Skeletal muscle tissue (tissue), 4 donors: ENCODE measurements around the gene DZANK1. TPM values are rescaled to one million over a fixed set of nuclear protein-coding genes. Genes with fewer than 3 reads are reported as not detected.

Experiments used
- H3K27ac ChIP-seq: one replicate; pipeline ENCODE4 v1.7.0; 2013; ENCODE audit warnings: mild to moderate bottlenecking, low read depth, low read length, inconsistent platforms
- H3K27me3 ChIP-seq, 3 donors: one replicate each; pipeline ENCODE4 v1.7.0; 2013; ENCODE audit warnings: low read length in 3 of 3; ENCODE audit not compliant: control insufficient read depth in 3 of 3, insufficient read depth in 3 of 3
- H3K36me3 ChIP-seq, 3 donors: one replicate each; pipeline ENCODE4 v1.7.0; 2013; ENCODE audit warnings: low read length in 3 of 3; ENCODE audit not compliant: control insufficient read depth in 3 of 3, insufficient read depth in 3 of 3
- H3K4me1 ChIP-seq, 3 donors: one replicate each; pipeline ENCODE4 v1.7.0; 2013; ENCODE audit warnings: low read length in 3 of 3, mild to moderate bottlenecking in 3 of 3; ENCODE audit not compliant: control insufficient read depth in 3 of 3, insufficient read depth in 3 of 3
- H3K4me3 ChIP-seq, 3 donors: one replicate each; pipeline ENCODE4 v1.7.0; 2013; ENCODE audit warnings: low read length in 3 of 3
- H3K9ac ChIP-seq, 3 donors: one replicate each; pipeline ENCODE4 v1.7.0; 2013; ENCODE audit warnings: low read length in 3 of 3, mild to moderate bottlenecking in 3 of 3, moderate library complexity in 2 of 3, low read depth in 1 of 3
- H3K9me3 ChIP-seq, 3 donors: one replicate each; pipeline ENCODE4 v1.7.0; 2013; ENCODE audit warnings: low read length in 3 of 3; ENCODE audit not compliant: control insufficient read depth in 3 of 3
- total RNA-seq: library from RNA; depleted of rRNA; stranded (reverse); fragments of >200 nt; gene quantifications from one replicate; pipeline ENCODE4 v1.2.3, GENCODE V29; 2014
- donor health status: Osteomylitis.

The DZANK1 gene
- total RNA-seq, 1 donor from 2014 or later, result 1.0 TPM

DNA sequence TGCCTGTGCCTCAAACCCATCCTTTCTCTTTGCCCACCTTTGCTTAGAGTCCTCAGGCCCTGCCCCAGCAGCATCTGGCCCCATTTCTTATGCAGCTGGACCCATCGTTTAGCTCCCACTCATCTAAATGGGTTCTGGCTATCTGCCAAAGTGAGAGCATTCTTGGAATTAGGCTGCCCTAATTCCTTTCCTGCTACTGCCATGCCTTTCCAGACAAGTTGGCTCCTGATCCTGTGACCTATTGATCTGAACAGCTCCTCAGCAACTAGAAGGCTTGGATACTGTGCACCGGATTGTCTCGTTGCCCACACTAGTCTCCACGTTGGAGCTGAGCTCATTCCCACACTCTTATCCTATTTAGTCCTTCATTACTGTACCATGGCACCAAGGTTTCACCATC, 22.9 kb downstream of the DZANK1 start:
- no peak overlapping the region for H3K9ac ChIP-seq
- peaks cover 0 to 2% (median 0%) of the 10 kb centered on the region in 3 donors for H3K4me1 ChIP-seq
- H3K36me3 ChIP-seq, result no peaks in the 10 kb centered on the region
- H3K27ac ChIP-seq, result no peak overlapping the region
- no peaks in the 10 kb centered on the region for H3K27me3 ChIP-seq
- no peak overlapping the region for H3K4me3 ChIP-seq
- no peaks in the 10 kb centered on the region for H3K9me3 ChIP-seq

DNA sequence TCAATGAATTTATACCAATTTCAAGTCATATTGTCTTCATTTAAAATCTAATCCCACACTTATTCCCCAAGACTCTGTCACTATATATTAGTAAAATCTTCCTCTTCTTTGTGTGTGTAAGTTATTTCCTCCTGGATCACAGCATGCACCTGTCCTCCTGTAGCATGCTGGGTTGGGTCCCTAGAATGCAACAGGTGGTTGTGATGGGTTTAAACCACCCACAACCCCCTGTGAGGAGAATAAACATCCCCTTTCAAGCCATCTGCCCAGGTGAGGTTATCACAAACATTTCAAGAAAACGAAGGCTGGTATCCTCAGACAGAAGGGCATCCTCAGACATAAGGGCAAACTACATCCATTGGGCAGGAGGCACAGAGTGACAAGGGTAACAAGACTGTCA, 26.4 kb downstream of the DZANK1 start:
- Histone ChIP-seq H3K27ac (no peak overlapping the region), H3K36me3 (no peaks in the 10 kb centered on the region)

DNA sequence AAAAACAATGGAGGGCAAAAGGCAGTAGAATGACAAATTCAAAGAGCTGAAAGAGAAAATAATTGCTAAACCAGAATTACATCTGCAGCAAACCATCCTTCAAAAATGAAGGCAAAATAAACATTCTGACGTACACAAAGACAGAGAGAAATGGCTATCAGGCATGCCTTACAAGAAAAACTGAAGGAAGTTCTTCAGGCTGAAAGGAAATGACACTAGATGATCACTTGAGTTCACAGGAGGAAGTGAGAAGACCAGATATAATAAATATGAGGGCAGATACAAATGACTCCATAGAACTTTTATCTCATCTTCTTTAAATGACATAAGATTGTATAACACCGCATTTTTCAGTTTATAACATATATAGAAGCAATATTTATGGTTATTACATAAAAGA, 30.0 kb downstream of the DZANK1 start:
- Histone ChIP-seq H3K4me3 (no peak overlapping the region), H3K27ac (no peak overlapping the region), H3K9ac (no peak overlapping the region), H3K27me3 (no peaks in the 10 kb centered on the region), H3K36me3 (no peaks in the 10 kb centered on the region), H3K4me1 (no peaks in the 10 kb centered on the region), H3K9me3 (peaks cover 0 to 3% (median 0%) of the 10 kb centered on the region in 3 donors)

More for the DNA sequence above, 26.4 kb downstream of the DZANK1 start:
- Histone ChIP-seq H3K27me3 (no peaks in the 10 kb centered on the region), H3K9ac (no peak overlapping the region), H3K9me3 (peaks cover 0 to 3% (median 0%) of the 10 kb centered on the region in 3 donors), H3K4me1 (peaks cover 0 to 2% (median 0%) of the 10 kb centered on the region in 3 donors), H3K4me3 (no peak overlapping the region)

DNA sequence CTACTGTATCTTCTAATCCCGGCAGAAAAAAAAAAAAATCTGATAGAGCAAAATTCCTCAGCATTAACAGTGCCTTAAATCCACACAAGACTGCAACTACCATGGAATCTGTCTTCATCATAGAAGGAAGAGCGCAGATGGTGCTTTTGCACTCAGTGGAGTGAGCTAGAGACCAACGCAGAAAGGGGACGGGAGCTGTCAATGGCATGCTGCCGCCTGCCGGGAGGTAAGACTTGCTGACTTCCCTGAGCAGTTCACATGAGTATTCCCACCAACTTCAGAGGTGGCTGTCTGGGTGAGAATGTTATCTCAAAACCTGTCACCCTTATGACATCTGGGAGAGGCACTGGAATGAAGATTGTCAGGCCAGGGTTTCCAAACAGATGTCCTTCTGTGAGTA, 35.6 kb downstream of the DZANK1 start:
- H3K9me3 ChIP-seq, result no peaks in the 10 kb centered on the region
- H3K9ac ChIP-seq, result no peak overlapping the region
- H3K4me1 ChIP-seq, result no peaks in the 10 kb centered on the region
- no peak overlapping the region for H3K27ac ChIP-seq
- H3K4me3 ChIP-seq, result no peak overlapping the region
- no peaks in the 10 kb centered on the region for H3K27me3 ChIP-seq
- no peaks in the 10 kb centered on the region for H3K36me3 ChIP-seq

DNA sequence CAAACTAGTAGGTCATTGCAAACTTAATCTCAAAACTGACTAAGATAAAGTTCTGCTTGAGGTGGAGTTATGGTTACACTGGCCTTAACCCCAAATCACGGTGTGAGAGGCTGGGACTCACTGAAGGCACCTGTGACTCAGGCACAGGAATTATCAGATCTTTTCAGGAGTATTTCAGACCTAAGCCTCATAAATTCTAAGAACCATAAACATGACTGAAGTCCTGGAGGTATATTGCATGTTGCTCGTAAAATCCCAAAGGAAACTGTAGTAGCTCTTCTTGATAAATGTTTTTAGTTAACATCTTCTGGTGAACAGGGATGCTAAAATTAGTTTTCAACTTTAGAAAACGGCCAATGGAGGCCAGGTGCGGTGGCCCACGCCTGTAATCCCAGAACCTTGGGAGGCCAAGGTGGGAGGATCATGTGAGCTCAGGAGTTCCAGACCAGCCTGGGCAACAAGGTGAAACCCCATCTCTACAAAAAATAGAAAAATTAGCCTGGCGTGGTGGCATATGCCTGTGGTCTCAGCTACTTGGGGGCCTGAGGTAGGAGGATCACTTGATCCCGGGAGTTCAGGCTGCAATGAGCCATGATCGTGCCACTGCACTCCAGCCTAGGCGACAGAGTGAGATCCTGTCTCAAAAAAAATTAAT, 36.5 kb downstream of the DZANK1 start:
- H3K9me3 ChIP-seq, result no peaks in the 10 kb centered on the region
- H3K4me3 ChIP-seq, result no peak overlapping the region
- H3K36me3 ChIP-seq, result no peaks in the 10 kb centered on the region
- H3K27ac ChIP-seq, result no peak overlapping the region
- no peak overlapping the region for H3K9ac ChIP-seq
- no peaks in the 10 kb centered on the region for H3K27me3 ChIP-seq
- H3K4me1 ChIP-seq, result no peaks in the 10 kb centered on the region

DNA sequence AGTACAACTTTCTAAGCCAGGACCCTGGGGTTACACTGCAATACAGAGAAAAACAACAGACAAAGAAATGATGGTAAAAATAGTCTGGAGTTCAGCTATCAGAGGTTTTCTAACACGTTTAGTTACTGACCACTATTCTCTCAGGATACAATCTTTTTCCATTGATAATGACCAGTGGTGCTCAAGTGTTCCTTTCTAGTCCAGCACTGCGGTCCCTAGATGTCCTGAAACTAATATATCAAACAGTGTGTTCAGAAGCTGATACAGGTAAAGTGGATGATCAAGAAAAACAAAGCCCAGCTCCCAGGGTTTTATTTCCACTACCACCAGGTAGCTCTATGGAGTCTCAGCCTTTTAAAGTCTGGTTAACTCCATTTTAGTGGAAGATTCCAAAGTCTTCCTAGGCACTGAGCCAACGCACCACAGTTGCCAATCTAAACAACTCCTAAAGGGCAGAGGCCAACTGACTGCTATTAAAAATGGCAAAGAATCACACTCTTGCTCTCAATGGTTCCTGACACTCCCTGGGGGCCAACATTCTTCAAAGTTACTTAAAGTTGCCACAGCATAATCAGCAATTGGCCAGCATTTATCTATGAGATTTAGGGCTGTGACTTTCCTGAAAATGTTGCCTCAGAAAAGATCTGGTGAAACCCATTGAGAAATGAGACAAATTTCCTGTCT, 38.2 kb downstream of the DZANK1 start:
- no peaks in the 10 kb centered on the region for H3K27me3 ChIP-seq
- no peak overlapping the region for H3K4me3 ChIP-seq
- no peaks in the 10 kb centered on the region for H3K36me3 ChIP-seq
- H3K27ac ChIP-seq, result no peak overlapping the region
- H3K9me3 ChIP-seq, result no peaks in the 10 kb centered on the region
- no peaks in the 10 kb centered on the region for H3K4me1 ChIP-seq
- no peak overlapping the region for H3K9ac ChIP-seq

DNA sequence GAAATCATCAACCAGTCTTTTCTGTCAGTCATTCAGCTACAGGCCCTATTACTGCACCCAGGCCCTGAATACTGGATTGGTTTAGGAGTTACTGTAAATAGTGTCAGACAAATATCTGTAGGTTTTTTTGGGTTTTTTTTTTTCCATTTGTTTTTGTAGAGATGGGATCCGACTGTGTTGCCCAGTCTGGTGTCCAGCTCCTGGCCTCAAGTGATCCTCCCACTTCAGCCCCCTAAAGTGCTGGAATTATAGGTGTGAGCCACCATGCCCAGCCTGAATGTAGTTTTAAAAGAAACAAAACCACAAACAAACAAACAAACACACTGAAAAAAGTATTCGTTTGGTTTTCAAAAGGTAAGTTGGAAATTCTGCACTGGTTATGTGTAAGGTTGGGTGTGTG, 39.6 kb downstream of the DZANK1 start:
- H3K36me3 ChIP-seq, result no peaks in the 10 kb centered on the region
- H3K4me1 ChIP-seq, result no peaks in the 10 kb centered on the region
- H3K4me3 ChIP-seq, result no peak overlapping the region
- no peak overlapping the region for H3K9ac ChIP-seq
- H3K27me3 ChIP-seq, result no peaks in the 10 kb centered on the region
- no peaks in the 10 kb centered on the region for H3K9me3 ChIP-seq
- no peak overlapping the region for H3K27ac ChIP-seq

DNA sequence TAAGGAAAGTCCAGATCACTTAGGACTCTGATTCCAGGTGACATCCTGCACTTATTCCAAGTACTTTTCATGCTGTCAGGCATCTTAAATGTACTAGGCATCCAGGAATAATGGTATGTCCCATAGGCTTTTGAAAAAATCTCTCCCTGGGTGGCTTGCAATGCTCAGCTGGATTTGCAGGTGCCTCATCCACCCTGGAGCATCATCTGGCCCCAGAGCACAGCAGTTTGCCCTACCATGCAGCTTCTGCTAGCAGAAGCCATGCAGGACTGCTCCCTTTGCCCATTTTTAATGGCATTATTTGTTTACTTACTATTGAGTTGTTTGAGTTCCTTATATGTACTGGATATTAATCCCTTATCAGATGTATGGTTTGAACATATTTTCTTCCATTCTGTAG, 45.2 kb downstream of the DZANK1 start:
- Histone ChIP-seq H3K9ac (no peak overlapping the region), H3K4me3 (no peak overlapping the region), H3K27me3 (no peaks in the 10 kb centered on the region), H3K4me1 (no peaks in the 10 kb centered on the region), H3K36me3 (no peaks in the 10 kb centered on the region), H3K27ac (no peak overlapping the region), H3K9me3 (no peaks in the 10 kb centered on the region)

DNA sequence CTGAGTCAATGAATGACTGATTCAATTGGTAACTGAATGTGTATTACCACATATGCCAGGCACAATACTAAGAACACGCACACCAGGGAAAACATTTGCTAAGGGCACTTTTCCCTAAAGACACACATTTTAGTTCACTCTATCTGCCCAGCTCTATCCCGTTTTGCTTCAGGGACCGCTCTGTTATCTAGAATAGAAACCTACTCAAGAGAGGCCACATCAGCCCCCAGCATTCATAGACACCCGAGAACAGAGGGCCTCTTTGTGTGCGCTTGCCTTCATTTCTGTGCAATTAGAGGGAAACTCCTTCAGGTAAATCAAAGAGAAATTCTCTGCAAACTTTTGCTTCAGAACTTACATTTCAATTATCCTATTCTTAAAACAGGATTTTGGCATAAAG, 50.3 kb downstream of the DZANK1 start:
- Histone ChIP-seq H3K4me3 (no peak overlapping the region), H3K9ac (no peak overlapping the region), H3K9me3 (no peaks in the 10 kb centered on the region), H3K4me1 (no peaks in the 10 kb centered on the region), H3K27ac (no peak overlapping the region), H3K36me3 (no peaks in the 10 kb centered on the region), H3K27me3 (no peaks in the 10 kb centered on the region)

DNA sequence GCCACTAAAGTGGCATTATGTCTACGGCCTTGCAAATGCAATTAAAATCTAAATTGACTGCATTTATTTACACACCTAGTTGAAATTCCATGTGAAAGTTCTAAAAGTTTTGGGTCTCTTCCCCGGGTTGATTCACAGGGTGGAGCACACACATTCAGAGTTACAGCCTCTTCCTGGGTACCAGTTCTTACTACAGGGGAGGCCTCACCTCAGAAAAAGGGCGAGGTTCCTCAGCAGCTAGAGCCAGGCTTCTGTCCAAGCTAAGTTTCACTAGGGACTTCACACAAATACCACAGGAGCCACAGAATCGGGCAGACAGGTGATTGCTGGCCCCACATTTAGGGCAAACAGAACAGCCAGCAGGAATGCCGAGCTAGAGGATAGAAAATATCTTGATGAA, 52.7 kb downstream of the DZANK1 start:
- Histone ChIP-seq H3K4me1 (no peaks in the 10 kb centered on the region), H3K9me3 (no peaks in the 10 kb centered on the region), H3K9ac (no peak overlapping the region), H3K27ac (no peak overlapping the region), H3K36me3 (no peaks in the 10 kb centered on the region), H3K27me3 (no peaks in the 10 kb centered on the region), H3K4me3 (no peak overlapping the region)
